ENCODE measurements around the gene ACTL10.

DNA sequence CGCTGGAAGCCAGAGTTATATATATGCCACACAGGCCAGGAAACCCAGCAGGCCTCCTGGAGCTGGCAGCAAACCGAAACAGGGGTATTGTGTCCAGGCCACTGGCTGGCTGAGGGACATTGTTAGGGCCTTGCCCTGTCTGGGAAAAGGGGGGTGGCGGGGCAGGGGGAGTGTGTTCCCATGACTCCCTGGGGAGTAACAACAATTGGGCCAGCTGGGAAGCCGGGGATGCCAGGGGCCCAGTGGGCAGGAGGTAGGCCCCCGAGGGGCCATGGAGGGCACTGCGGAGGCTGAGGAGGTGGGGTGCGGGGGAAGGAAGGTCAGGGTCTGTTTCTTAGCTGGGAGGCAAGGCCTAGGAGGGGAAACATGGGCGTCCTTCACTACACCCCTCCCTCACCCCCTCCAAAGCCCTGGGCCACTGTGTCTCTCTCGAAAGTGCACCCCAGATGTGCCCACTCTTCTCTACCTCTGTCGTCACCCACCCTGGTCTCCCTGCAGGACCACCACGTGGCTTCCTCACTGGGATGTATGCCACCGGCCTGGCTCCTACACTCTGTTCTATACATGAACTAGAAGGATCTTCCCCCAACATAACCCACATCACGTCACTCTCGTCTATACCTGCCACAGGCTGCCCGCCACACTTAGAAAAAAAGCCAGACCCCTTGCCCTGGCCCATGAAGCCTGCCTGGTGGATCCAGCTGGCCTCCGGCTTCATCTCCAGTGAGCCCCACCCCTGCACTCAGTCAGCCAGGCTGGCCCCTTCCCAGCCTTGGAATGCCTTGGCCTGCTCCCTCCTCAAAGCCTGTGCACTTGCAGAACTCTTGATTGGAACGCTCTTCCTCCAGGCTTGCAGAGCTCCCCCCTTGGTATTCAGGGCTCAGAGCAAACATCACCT lies 27.2 kb downstream of the ACTL10 start:
- TF ChIP-seq FOSL2 (CRISPR knock-in tag; IDR thresholded peaks at IDR 0.05), result no peak
- TF ChIP-seq NFE2 (CRISPR knock-in tag; IDR thresholded peaks at IDR 0.05), result no peak
- no peak for TF ChIP-seq EZH2 (conservative IDR thresholded peaks at IDR 0.05; ENCODE audit: low read depth, low read length)
